AG09319 (cell line): ENCODE measurements around the gene TNFAIP2.

Experiments used
- DNase-seq: peaks from one replicate; pipeline ENCODE4 v3.0.0-alpha.2; 2010; ENCODE audit warnings: low read depth; ENCODE audit errors: extremely low read depth
- CTCF ChIP-seq: IDR thresholded peaks from 2 replicates; pipeline ENCODE4 v1.5.1; 2011; ENCODE audit warnings: low read depth, mild to moderate bottlenecking, inconsistent platforms, low read length, moderate library complexity

The TNFAIP2 gene

GRCh38 chr14:103124501-103125001 lies 1.3 kb downstream of the TNFAIP2 start:
- no peak for TF ChIP-seq CTCF
- no peak for DNase-seq

- no peak for DNase-seq
- TF ChIP-seq CTCF, result no peak
Observed at GRCh38 chr14:103125098-103126070, 2.1 kb downstream of the TNFAIP2 start.

- no peak for TF ChIP-seq CTCF
- DNase-seq, result no peak
Observed at GRCh38 chr14:103126088-103126872, 3.0 kb downstream of the TNFAIP2 start.

GRCh38 chr14:103126873-103127304 lies 3.6 kb downstream of the TNFAIP2 start:
- DNase-seq, result no peak
- no peak for TF ChIP-seq CTCF

- DNase-seq, result no peak
- no peak for TF ChIP-seq CTCF
Observed at GRCh38 chr14:103127356-103127755, 4.1 kb downstream of the TNFAIP2 start.

- DNase-seq, result no peak
- TF ChIP-seq CTCF, result no peak
Observed at GRCh38 chr14:103127861-103128598, 4.8 kb downstream of the TNFAIP2 start.
